Muscle of arm (tissue), 12 donors: ENCODE results near the gene ADPRS. TPM values are rescaled to one million over a fixed set of nuclear protein-coding genes. Genes with fewer than 3 reads are reported as not detected.

ENCODE experiments used
- DNase-seq: peaks from one replicate; pipeline ENCODE4 v3.0.0-alpha.2; 2013
- polyA plus RNA-seq, 12 donors: library from polyadenylated mRNA; unstranded; fragments of 120-200 nt; gene quantifications; one replicate each; pipeline ENCODE4 v1.2.1, GENCODE V29; 2013; ENCODE audit not compliant: insufficient read length in 12 of 12

The ADPRS gene
- polyA plus RNA-seq, 12 donors, result 17.2 to 28.5 (median 24.1) TPM; not detected in 1

GRCh38 chr1:36100376-36100775 is 11.7 kb downstream of the ADPRS start:
- DNase-seq, result no peak

GRCh38 chr1:36101546-36101945 is 12.9 kb downstream of the ADPRS start:
- DNase-seq, result no peak

GRCh38 chr1:36106269-36106668 is 17.6 kb downstream of the ADPRS start:
- no peak for DNase-seq

- no peak for DNase-seq
These were observed 18.7 kb downstream of the ADPRS start for GRCh38 chr1:36107394-36107793.

GRCh38 chr1:36108314-36108713 is 19.6 kb downstream of the ADPRS start:
- DNase-seq, result no peak

- DNase-seq, result no peak
These were observed 20.5 kb downstream of the ADPRS start for GRCh38 chr1:36109041-36109679.

GRCh38 chr1:36111151-36111550 is 22.5 kb downstream of the ADPRS start:
- DNase-seq, result no peak

- no peak for DNase-seq
These were observed 24.1 kb downstream of the ADPRS start for GRCh38 chr1:36112823-36113222.

GRCh38 chr1:36114371-36114770 is 25.7 kb downstream of the ADPRS start:
- no peak for DNase-seq

- no peak for DNase-seq
These were observed 26.5 kb downstream of the ADPRS start for GRCh38 chr1:36115200-36115669.

GRCh38 chr1:36115931-36116330 is 27.2 kb downstream of the ADPRS start:
- no peak for DNase-seq

GRCh38 chr1:36116901-36117300 is 28.2 kb downstream of the ADPRS start:
- DNase-seq, result peak; percentile 80

- no peak for DNase-seq
These were observed 29.9 kb downstream of the ADPRS start for GRCh38 chr1:36118447-36119204.

GRCh38 chr1:36119456-36119855 is 30.8 kb downstream of the ADPRS start:
- DNase-seq, result no peak

- no peak for DNase-seq
These were observed 33.7 kb downstream of the ADPRS start for GRCh38 chr1:36122062-36123030.

- DNase-seq, result peak; percentile 37
These were observed 34.7 kb downstream of the ADPRS start for GRCh38 chr1:36123356-36123755.

- no peak for DNase-seq
These were observed 35.9 kb downstream of the ADPRS start for GRCh38 chr1:36124404-36125128.

GRCh38 chr1:36125129-36125991 is 36.7 kb downstream of the ADPRS start, which contains the start of gene COL8A2:
COL8A2 (minus strand) TSS chr1:36125222; CDS start chr1:36100242, 24,980 bp downstream.
- peak; percentile 57 for DNase-seq

GRCh38 chr1:36126005-36126716 is 37.5 kb downstream of the ADPRS start:
- no peak for DNase-seq
